ENCODE results near the gene FAM47E. TPM values are rescaled to one million over a fixed set of nuclear protein-coding genes. Genes with fewer than 3 reads are reported as not detected.
"Not testable (repeated sequence)": the region's sequence is repeated elsewhere in the genome, so short reads cannot be mapped to it uniquely, and the experiment has no call there.

FAM47E gene
- total and polyA plus RNA-seq, 7 donors, result 1.7 to 6.0 (median 2.6) TPM

DNA sequence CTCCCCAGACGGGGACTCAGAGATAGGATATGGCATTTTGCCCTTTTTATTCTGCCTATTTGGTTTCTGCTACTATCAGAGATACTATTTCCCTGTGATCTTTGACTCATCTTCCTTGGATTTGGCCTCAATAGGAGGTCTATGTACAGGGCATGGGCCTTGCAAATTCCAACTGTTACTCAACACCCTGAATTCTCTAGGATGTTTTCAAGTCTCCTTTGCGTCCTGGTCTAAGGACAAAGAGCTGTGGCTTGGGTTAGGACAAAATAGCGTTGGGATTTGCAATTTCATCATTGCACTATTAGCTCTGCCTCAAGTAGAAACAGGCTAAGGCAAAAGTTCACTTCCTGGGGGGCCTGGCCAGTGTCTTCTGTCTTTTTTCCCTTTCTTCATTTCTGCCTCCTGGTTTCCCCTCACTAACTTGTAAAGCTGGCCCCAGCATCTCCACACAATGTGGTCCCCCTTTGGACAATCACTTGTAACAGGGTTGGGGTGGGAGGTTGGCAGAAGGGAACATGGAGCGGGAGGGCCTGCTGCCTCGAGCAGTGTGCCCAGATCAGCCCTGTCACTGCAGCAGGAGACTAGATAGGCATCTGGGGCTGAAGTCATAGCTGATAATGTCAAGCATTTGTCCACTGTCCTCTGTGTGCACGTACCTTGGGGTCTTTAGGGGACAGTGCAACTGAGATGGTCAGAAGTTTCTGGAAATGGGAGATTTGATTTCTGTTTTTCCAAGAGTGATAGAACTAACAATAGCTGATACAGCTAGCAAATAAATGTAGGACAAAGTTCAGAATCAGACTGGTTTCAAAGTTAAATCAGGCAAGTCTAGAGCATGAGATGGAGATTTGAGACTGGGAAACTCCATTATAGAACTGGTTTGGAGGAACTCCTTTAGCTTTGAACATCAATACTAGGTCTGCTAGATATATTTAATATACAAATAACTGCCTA is 29.2 kb downstream of the FAM47E start:
- intact Hi-C loops (cut with DNase I), result no loop called here
- H3K36me3 ChIP-seq, result no peaks in the 10 kb centered on the region
- no peaks in the 10 kb centered on the region for H3K27me3 ChIP-seq
- WGBS, 2 donors, result 78 to 84% methylated on average over 6 of the region's 6 CpGs
- H3K9me3 ChIP-seq, result no peaks in the 10 kb centered on the region
- H3K4me3 ChIP-seq, result no peak overlapping the region
- no peak for TF ChIP-seq EP300 (IDR thresholded peaks at IDR 0.05)
- TF ChIP-seq, protein P1, sequence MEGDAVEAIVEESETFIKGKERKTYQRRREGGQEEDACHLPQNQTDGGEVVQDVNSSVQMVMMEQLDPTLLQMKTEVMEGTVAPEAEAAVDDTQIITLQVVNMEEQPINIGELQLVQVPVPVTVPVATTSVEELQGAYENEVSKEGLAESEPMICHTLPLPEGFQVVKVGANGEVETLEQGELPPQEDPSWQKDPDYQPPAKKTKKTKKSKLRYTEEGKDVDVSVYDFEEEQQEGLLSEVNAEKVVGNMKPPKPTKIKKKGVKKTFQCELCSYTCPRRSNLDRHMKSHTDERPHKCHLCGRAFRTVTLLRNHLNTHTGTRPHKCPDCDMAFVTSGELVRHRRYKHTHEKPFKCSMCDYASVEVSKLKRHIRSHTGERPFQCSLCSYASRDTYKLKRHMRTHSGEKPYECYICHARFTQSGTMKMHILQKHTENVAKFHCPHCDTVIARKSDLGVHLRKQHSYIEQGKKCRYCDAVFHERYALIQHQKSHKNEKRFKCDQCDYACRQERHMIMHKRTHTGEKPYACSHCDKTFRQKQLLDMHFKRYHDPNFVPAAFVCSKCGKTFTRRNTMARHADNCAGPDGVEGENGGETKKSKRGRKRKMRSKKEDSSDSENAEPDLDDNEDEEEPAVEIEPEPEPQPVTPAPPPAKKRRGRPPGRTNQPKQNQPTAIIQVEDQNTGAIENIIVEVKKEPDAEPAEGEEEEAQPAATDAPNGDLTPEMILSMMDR (IDR thresholded peaks at IDR 0.05), result no peak
- no peak for TF ChIP-seq POLR2AphosphoS5 (IDR thresholded peaks at IDR 0.05)
- TF ChIP-seq POLR2A (IDR thresholded peaks at IDR 0.05), result no peak
- no peaks in the 10 kb centered on the region for H3K4me1 ChIP-seq
- H3K27ac ChIP-seq, result no peak overlapping the region
- no peak for DNase-seq

DNA sequence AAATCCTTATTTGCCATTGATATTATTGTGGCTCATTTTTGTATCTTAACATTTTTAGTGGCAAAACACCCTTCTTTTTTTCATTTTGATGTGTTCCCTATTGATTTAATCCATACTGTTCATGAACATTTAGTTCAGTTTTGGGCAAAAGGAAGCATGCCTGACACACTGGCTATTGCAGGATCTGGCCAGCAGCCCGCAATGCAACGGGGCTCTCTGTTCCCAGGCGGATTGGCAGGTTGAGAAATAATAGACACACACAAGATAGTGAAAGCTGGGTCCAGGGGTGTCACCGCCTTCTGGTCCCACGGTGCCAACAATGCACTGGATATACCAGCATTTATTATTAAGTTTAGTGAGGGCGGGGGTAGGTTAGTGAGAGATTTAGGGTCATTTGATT is 30.1 kb downstream of the FAM47E start:
- DNase-seq; H3K36me3 ChIP-seq; H3K27me3 ChIP-seq; intact Hi-C loops (cut with DNase I); H3K4me1 ChIP-seq; H3K4me3 ChIP-seq; H3K9me3 ChIP-seq; H3K27ac ChIP-seq: not testable (repeated sequence)
- WGBS, 2 donors, result 62 to 88% methylated on average over 6 of the region's 6 CpGs

DNA sequence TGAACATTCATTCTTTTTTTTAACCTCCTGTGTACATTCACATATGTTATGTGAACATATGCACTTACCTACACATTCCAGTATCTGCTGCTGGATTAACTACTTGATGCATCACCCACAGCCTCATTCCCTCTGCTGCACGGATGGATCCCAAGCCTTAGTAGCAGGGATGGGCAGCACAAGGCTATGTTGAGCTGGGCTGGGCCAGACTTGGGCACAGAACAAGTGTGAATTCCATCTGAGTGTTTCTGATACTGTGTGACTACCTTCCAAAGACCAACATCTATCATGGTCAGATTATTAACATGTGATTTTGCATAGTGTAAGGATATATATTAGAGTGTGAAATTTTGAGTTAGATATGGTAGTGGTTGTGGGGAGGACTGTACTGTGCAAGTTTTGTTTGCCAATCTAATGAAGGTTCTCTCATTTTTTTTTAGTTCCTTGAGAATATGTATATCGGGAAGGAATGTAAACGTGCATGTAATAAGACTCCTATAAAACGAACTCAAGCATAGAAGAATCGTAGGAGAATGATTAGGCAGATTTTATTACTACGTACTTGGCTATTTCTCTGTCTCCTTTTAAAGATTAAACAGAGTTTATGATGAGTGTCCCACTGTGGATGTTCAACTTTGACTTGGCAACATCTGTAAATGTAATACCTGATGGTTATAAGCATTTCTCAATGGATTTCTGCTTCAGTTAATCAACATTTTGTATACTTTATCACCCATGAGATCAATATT is 31.6 kb downstream of the FAM47E start:
- TF ChIP-seq, protein P1 (IDR thresholded peaks at IDR 0.05), result no peak
- TF ChIP-seq POLR2AphosphoS5 (IDR thresholded peaks at IDR 0.05) (no peak), EP300 (IDR thresholded peaks at IDR 0.05) (no peak), POLR2A (IDR thresholded peaks at IDR 0.05) (no peak)
- intact Hi-C loops (cut with DNase I), result no loop called here
- no peaks in the 10 kb centered on the region for H3K27me3 ChIP-seq
- H3K36me3 ChIP-seq, result no peaks in the 10 kb centered on the region
- H3K9me3 ChIP-seq, result no peaks in the 10 kb centered on the region
- no peaks in the 10 kb centered on the region for H3K4me1 ChIP-seq
- DNase-seq, result no peak
- H3K4me3 ChIP-seq, result no peak overlapping the region
- 18 to 68% methylated on average over 6 of the region's 6 CpGs for WGBS, 2 donors
- no peak overlapping the region for H3K27ac ChIP-seq

DNA sequence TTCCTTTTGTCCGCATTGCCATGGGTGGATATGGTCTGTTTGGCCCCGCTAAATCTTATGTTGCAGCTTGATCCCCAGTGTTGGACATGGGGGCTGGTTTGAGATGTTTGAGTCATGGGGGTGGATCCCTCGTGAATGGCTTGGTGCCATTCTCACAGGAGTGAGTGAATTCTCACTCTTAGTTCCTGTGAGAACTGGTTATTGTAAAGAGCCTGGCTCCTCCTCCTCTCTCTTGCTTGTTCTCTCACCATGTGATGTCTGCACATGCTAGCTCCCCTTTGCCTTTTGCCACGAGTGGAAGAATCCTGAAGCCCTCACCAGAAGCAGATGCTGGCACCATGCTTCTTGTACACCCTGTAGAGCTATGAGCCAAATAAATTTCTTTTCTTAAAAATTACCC is 32.4 kb downstream of the FAM47E start:
- TF ChIP-seq, protein P1 (IDR thresholded peaks at IDR 0.05), result no peak
- no peak for TF ChIP-seq POLR2A (IDR thresholded peaks at IDR 0.05)
- TF ChIP-seq EP300 (IDR thresholded peaks at IDR 0.05), result no peak
- no peak for TF ChIP-seq POLR2AphosphoS5 (IDR thresholded peaks at IDR 0.05)
- H3K36me3 ChIP-seq, result no peaks in the 10 kb centered on the region
- no peaks in the 10 kb centered on the region for H3K27me3 ChIP-seq
- H3K4me1 ChIP-seq, result no peaks in the 10 kb centered on the region
- intact Hi-C loops (cut with DNase I), result no loop called here
- no peak overlapping the region for H3K27ac ChIP-seq
- WGBS, 2 donors, result 58 to 76% methylated on average over 4 of the region's 4 CpGs
- H3K9me3 ChIP-seq, result no peaks in the 10 kb centered on the region
- DNase-seq, result no peak
- no peak overlapping the region for H3K4me3 ChIP-seq

DNA sequence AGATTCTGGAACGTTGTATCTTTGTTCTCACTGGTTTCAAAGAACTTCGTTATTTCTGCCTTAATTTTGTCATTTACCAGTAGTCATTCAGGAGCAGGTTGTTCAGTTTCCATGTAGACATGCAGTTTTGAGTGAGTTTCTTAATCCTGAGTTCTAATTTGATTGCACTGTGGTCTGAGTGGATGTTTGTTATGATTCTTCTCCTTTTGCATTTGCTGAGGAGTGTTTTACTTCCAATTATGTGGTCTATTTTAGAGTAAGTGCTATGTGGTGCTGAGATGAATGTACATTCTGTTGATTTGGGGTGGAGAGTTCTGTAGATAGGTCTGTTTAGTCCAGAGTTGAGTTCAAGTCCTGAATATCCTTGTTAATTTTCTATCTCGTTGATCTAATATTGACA is 36.3 kb downstream of the FAM47E start:
- H3K9me3 ChIP-seq; H3K27ac ChIP-seq; H3K36me3 ChIP-seq; H3K4me1 ChIP-seq; H3K4me3 ChIP-seq; H3K27me3 ChIP-seq; intact Hi-C loops (cut with DNase I); DNase-seq: not testable (repeated sequence)
- 83 to 85% methylated on average over 3 of the region's 3 CpGs for WGBS, 2 donors
